ENCODE measurements around the gene C20orf204. TPM values are rescaled to one million over a fixed set of nuclear protein-coding genes. Genes with fewer than 3 reads are reported as not detected.
A peak's percentile ranks its signal among the peaks of the same experiment; 100 is the strongest.

The C20orf204 gene
- total RNA-seq, 4 donors from 2014 or later: 0.26 to 0.57 (median 0.57) TPM; not detected in 1

DNA sequence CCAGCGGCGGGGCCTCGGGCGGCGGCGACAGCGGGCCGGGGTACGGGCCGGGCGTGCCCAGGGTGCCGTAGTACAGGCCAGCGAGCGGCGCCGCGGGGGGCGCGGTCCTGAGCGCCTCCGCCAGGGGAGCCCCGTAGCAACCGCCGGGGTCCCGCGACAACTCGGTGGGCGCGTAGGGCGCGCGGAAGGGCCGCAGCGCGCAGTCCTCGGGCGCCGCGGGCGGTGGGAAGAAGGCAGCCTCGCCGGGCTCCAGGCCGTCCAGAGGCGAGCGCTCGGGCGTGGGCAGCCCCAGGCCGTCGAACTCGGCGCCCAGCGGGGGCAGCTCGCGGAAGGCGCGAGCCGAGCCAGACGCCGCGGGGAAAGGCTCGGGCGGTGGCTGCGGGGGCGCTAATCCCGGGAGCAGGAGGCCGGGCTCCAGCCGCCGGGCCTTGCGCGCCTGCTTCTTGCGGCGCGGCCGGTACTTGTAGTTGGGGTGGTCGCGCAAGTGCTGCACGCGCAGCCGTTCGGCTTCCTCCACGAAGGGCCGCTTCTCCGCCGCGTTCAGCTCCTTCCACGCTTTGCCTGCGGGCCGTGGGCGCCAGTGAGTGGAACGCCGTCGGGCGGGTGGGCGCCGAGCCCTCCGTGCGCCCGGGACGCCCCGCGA, 12.5 kb downstream of the C20orf204 start:
- Histone ChIP-seq H3K36me3 (no peaks in the 10 kb centered on the region), H3K27me3 (peaks cover 7 to 92% (median 15%) of the 10 kb centered on the region in 4 donors), H3K4me3 (peak overlapping the region; percentile 23 to 63 (median 42)), H3K4me1 (peaks cover 24 to 80% (median 35%) of the 10 kb centered on the region in 3 donors), H3K9me3 (no peaks in the 10 kb centered on the region), H3K27ac (peak overlapping the region in 3 of 4 donors; percentile 12 to 82 (median 81))
- no peak for DNase-seq
- WGBS, 2 donors: 8% methylated on average over 38 of the region's 101 CpGs; no CpG with 5 or more reads in 1 of the 2 donors
- intact Hi-C loops (cut with DNase I): no loop called here
- TF ChIP-seq, protein P1, sequence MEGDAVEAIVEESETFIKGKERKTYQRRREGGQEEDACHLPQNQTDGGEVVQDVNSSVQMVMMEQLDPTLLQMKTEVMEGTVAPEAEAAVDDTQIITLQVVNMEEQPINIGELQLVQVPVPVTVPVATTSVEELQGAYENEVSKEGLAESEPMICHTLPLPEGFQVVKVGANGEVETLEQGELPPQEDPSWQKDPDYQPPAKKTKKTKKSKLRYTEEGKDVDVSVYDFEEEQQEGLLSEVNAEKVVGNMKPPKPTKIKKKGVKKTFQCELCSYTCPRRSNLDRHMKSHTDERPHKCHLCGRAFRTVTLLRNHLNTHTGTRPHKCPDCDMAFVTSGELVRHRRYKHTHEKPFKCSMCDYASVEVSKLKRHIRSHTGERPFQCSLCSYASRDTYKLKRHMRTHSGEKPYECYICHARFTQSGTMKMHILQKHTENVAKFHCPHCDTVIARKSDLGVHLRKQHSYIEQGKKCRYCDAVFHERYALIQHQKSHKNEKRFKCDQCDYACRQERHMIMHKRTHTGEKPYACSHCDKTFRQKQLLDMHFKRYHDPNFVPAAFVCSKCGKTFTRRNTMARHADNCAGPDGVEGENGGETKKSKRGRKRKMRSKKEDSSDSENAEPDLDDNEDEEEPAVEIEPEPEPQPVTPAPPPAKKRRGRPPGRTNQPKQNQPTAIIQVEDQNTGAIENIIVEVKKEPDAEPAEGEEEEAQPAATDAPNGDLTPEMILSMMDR (IDR thresholded peaks at IDR 0.05): no peak
- TF ChIP-seq POLR2A (IDR thresholded peaks at IDR 0.05): no peak

DNA sequence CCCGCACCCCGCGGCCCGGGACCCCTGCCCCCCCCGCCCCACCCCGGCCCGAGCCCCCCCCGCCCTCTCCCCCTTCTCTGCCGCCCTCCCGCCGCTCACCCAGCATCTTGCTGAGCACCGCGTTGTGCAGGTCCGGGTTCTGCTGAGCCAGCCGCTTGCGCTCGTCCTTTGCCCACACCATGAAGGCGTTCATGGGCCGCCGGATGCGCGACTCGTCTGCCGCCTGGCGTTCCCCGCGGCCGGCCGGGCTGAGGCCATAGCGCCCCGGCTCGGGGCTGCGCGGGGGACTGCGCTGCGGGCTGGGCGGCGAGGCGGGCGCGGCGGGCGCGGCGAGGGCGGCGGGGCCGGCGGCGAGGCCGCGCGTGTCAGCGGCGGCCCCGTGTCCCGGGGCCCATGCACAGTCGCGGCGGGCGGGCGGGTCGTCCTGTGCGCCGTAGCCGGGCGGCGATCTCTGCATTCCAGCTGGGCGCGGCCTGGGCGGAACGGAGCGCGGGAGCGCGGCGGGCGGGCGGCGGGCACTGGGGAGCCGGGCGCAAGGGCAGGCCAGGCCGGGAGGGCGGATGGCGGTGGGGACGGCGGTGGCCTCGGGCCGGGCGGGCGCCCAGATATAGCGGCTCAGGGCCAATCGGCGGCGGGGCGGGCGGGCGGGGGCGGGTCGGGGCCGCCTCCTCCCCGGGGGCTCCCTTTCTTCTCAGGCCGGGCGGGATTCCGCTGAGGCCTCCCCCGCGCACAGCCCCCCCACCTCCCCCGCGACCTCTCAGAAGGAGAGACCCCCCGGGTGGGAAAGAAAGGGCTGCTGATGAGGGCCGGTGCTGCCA, 13.3 kb downstream of the C20orf204 start, which contains the start of gene SOX18:
SOX18 (minus strand) TSS at position 580 of the 818 bp plus-strand sequence; CDS start at position 457, 123 bp downstream.
- 0% methylated on average over 2 of the region's 111 CpGs; no CpG with 5 or more reads in 1 of the 2 donors for WGBS, 2 donors
- DNase-seq: no peak
- no peaks in the 10 kb centered on the region for H3K36me3 ChIP-seq
- H3K27ac ChIP-seq: peak within 1 kb of the TSS; percentile 56 to 82 (median 72)
- no peaks in the 10 kb centered on the region for H3K9me3 ChIP-seq
- intact Hi-C loops (cut with DNase I): no loop called here
- peaks cover 28 to 80% (median 42%) of the 10 kb centered on the region in 3 donors for H3K4me1 ChIP-seq
- peak in 1 of 4 donors; percentile 27 for TF ChIP-seq POLR2A (IDR thresholded peaks at IDR 0.05)
- TF ChIP-seq, protein P1 (IDR thresholded peaks at IDR 0.05): no peak
- peak within 1 kb of the TSS; percentile 23 to 63 (median 42) for H3K4me3 ChIP-seq
- H3K27me3 ChIP-seq: peaks cover 7 to 99% (median 15%) of the 10 kb centered on the region in 4 donors

- H3K9me3 ChIP-seq: no peaks in the 10 kb centered on the region
- no peak for DNase-seq
- H3K4me3 ChIP-seq: peak overlapping the region in 3 of 4 donors; percentile 39 to 63 (median 44)
- H3K27ac ChIP-seq: peak overlapping the region; percentile 56 to 82 (median 72)
- WGBS, 2 donors: no CpG with 5 or more reads among the region's 16 CpGs
- H3K36me3 ChIP-seq: no peaks in the 10 kb centered on the region
- intact Hi-C loops (cut with DNase I): no loop called here
- TF ChIP-seq, protein P1 (IDR thresholded peaks at IDR 0.05): no peak
- TF ChIP-seq POLR2A (IDR thresholded peaks at IDR 0.05): no peak
- peaks cover 25 to 80% (median 42%) of the 10 kb centered on the region in 3 donors for H3K4me1 ChIP-seq
- H3K27me3 ChIP-seq: peaks cover 7 to 97% (median 15%) of the 10 kb centered on the region in 4 donors
Observed at GRCh38 chr20:64049878-64050260, 13.9 kb downstream of the C20orf204 start.

DNA sequence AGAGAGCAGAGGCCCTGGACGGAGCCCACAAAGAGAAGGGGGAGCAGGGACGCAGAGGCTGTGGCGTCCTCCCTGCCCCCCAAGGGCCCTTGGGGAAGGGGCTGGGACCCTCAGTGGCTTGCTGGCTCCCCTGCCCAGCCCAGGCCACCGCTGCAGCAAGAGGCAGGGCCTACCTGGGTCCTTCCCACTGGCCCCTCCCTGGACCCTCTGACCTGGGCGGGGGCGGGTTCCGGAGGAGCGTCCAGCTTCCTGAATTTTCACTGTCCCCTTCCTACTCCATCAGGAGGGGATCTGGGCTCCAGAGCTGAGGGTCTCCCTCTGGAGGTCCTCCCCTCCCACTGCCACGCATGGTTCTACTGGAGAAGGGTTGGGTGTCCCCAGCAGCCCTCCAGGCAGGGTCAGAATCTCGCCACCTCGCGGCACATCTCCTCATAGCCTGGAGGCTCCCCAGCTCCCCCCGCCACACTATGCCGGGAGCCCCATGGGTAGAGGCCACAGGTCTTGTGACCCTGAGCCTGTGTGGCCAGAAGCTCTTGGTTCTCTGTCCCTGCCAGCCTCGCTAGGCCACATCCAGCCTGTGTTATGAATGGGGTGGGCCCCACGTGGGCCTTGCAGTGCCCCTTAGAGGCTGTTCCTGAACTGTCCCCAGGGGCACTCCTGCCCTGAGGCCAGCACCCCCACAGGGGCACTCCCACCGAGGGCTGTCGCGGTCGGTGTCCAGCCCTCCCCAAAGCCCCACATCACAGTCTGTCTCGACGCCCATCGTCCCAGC, 14.5 kb downstream of the C20orf204 start:
- WGBS, 2 donors: 61 to 70% methylated on average over 2 to 7 of the region's 23 CpGs
- H3K9me3 ChIP-seq: no peaks in the 10 kb centered on the region

More for the DNA sequence above, 14.5 kb downstream of the C20orf204 start:
- Histone ChIP-seq H3K4me1 (peaks cover 25 to 80% (median 38%) of the 10 kb centered on the region in 3 donors), H3K4me3 (peak overlapping the region in 3 of 4 donors; percentile 39 to 63 (median 44)), H3K36me3 (no peaks in the 10 kb centered on the region), H3K27me3 (peaks cover 7 to 96% (median 15%) of the 10 kb centered on the region in 4 donors), H3K27ac (peak overlapping the region; percentile 56 to 82 (median 72))
- intact Hi-C loops (cut with DNase I): no loop called here
- no peak for DNase-seq
- TF ChIP-seq, protein P1 (IDR thresholded peaks at IDR 0.05): no peak
- no peak for TF ChIP-seq POLR2A (IDR thresholded peaks at IDR 0.05)

All from esophagus squamous epithelium (tissue), 5 donors.